ENCODE results near the gene LGR5.
"Not testable (repeated sequence)": the region's sequence is repeated elsewhere in the genome, so short reads cannot be mapped to it uniquely, and the experiment has no call there.

Gene LGR5

GRCh38 chr12:71476513-71476912 lies 36.9 kb downstream of the LGR5 start:
- H3K27ac ChIP-seq, result no peak overlapping the region
- no peak for TF ChIP-seq ZFX (IDR thresholded peaks at IDR 0.05)
- TF ChIP-seq CTCF (conservative IDR thresholded peaks at IDR 0.05), result no peak

- H3K27ac ChIP-seq, result no peak overlapping the region
- TF ChIP-seq CTCF (conservative IDR thresholded peaks at IDR 0.05) (no peak), ZFX (IDR thresholded peaks at IDR 0.05) (no peak)
Observed at GRCh38 chr12:71477609-71478008, 38.0 kb downstream of the LGR5 start.

GRCh38 chr12:71478270-71478669 lies 38.7 kb downstream of the LGR5 start:
- no peak overlapping the region for H3K27ac ChIP-seq
- TF ChIP-seq ZFX (IDR thresholded peaks at IDR 0.05) (no peak), CTCF (conservative IDR thresholded peaks at IDR 0.05) (no peak)

- no peak for TF ChIP-seq CTCF (conservative IDR thresholded peaks at IDR 0.05)
- TF ChIP-seq ZFX (IDR thresholded peaks at IDR 0.05), result no peak
- no peak overlapping the region for H3K27ac ChIP-seq
Observed at GRCh38 chr12:71484272-71484905, 44.8 kb downstream of the LGR5 start.

- H3K27ac ChIP-seq, result not testable (repeated sequence)
Observed at GRCh38 chr12:71490844-71491243, 51.2 kb downstream of the LGR5 start.

- TF ChIP-seq CTCF (conservative IDR thresholded peaks at IDR 0.05) (no peak), ZFX (IDR thresholded peaks at IDR 0.05) (no peak)
- no peak overlapping the region for H3K27ac ChIP-seq
Observed at GRCh38 chr12:71492604-71493003, 53.0 kb downstream of the LGR5 start.

GRCh38 chr12:71499834-71500233 lies 60.2 kb downstream of the LGR5 start:
- H3K27ac ChIP-seq, result no peak overlapping the region
- no peak for TF ChIP-seq ZFX (IDR thresholded peaks at IDR 0.05)
- no peak for TF ChIP-seq CTCF (conservative IDR thresholded peaks at IDR 0.05)

Data from C4-2B (cell line).